HG02763 (cell line): ENCODE data around the gene TMEM11.

Experiments used
- ATAC-seq: cut with Tn5 transposase; IDR thresholded peaks from one replicate; pipeline ENCODE4 v1.9.1; 2021; ENCODE audit warnings: mild to moderate bottlenecking, moderate library complexity; ENCODE audit not compliant: unreplicated experiment

The TMEM11 gene

DNA sequence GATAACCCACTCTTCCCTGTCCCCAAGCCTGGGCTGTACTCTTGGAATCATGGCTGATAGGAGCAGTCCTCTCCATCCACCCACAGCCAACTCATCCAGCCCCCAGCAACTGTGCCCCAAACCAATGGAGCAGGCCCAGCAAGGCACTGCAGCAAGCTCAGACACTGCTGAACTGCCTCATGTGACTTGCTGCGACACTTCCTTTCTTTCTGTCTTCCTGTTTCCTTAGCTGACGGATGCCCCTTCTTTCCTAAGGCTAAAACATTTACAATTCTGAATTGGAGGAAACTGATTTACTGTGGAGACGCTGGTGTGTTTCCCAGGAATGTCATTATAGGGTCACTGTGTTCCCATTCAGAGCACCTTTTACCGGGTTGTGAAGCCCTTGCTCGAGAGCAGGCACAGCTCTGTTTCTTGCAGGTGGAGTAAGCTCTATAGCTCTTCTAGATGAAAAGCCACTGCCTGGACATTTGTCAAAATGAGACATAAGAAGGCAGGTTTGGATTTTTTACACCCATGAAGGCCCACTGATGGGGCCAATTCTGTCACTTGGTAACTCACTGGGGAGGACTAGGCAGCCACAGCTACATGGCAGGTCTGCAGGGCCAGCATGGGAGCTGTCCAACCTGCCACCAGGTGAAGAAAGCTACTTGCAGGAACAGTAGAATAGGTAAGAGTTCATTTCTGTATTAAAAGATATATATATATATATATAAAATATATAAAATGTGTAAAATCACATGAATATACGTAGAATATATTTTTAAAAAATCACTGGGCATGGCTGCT lies 27.4 kb downstream of the TMEM11 start:
- ATAC-seq: no peak

DNA sequence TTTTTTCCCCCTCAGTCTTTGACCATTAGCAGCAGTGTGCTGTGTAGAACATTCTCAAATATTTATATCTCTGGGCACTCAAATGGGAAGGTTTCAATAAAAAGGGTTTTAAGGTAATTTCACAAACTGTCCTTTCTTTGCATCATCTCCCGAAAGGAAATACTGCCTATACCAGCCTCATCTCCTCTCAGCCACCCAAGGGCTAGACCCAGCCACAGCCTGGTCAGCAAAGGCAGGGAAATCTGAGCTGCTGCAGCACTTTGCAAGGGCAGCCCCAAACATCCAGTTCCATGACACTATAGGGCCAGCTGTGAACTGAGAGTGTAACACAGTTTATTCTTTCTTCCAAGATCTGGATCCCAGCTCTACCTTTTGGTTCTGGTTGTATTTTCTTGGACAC lies 28.9 kb downstream of the TMEM11 start:
- ATAC-seq: no peak

DNA sequence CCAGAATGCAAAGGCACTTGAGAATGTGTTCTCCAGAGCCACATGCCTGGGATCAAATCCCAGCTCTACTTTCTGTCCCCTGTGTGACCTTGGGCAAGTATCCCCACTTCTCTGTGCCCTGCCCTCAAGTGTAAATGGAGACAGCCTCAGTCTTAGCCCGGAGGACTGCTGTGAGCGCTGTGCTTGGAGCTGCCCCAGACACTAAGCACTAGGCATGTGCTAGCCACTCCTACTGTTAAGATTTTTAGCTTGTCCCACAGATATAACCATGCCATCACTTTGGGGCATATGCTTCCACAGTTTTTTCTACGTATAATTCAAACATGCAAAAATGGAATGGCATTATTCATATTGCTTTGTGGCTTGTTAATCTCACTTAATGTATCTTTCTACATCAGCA lies 29.4 kb downstream of the TMEM11 start:
- ATAC-seq: no peak

DNA sequence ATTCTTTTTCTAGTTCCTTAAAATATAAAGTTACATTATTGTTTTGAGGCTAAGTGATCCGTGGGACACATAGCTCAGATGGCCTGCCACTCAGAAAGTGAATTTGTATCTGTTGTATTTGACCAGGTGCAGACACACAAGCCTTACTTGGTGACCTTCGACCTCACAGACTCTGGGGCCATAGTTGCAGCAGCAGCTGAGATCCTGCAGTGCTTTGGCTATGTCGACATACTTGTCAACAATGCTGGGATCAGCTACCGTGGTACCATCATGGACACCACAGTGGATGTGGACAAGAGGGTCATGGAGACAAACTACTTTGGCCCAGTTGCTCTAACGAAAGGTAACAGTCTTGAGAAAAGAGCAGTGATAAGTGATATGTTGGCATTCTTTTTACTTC lies 30.5 kb downstream of the TMEM11 start:
- ATAC-seq: no peak

DNA sequence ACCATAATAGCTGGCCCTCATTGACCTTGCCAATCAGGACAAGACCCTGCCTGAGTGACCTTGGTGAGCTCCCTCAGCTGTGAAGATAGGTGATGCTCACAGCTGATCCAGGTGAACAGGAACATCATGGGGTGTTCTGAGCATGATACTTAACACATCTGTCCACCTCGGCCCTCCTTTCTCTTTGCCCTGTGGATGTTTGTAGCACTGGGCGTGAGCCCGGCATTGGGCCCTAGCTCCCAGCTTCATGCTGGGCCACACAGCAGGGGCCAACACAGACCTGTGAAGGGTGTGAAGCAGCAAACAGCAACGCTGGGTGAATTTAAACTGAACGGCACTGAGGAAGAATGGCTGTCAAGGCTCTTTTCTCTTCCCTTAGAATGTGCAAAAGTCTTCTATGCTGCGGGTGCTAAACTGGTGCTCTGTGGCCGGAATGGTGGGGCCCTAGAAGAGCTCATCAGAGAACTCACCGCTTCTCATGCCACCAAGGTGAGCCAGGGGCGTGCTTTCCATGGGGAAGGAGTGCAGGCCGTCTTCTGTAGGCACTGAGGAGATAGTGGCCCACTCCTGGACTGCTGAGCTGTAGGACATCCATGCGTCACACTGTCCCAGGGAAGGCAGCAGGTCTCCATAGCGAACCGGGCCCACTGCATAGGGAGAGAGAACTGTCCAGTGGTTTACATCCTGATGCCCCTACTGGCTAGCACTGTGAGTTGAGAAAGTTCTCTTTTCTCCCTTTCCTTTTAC lies 35.9 kb downstream of the TMEM11 start:
- ATAC-seq: no peak

DNA sequence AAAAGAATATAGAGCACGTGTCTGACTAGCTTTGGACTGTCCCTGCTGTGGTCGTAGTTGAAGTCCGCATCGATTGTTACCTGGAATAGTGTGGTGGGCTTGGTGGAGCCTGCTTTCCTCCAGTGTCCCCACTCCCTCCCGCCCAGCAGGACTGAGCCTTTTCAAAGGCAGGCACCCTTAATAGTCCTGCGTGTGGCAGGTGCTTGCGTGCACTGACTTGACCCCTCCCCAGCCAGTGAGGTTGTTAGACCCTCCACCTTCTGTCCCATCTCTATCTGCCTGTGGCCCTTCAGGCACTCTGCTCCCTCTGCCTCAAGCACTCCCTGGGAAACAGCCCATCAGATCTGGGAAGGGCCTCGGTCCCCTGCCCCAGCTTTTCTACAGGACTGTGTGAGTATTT lies 36.6 kb downstream of the TMEM11 start:
- ATAC-seq: no peak

DNA sequence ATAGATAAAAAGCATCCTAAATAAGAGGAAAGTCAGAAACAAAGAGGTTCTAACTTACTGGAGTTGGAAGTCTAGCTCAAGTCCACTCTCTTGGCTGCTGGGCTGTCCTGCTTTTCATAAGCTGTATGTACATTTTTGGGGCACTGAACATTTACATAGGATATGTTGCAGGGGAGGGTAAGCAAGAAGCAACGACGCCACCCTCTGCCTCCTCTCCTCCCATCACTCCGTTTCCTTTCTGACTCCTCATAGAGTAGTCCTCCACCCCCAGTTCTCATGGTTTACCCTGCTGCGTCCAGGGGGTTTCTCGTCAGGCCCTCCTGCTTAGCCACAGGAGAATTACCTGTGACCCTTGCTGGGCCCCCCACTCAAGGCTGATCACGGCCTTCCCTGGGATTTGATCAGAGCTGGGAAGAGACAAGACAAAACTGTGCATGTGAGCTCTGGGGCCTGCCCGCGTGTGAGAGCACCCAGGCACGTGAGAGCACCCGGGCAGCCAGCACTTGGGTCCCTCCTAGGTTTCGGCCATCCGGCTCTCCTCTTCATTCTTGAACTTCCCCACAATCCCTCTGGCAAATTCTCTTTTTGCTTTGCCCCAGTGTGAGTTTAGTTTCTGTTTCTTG lies 37.1 kb downstream of the TMEM11 start:
- no peak for ATAC-seq

DNA sequence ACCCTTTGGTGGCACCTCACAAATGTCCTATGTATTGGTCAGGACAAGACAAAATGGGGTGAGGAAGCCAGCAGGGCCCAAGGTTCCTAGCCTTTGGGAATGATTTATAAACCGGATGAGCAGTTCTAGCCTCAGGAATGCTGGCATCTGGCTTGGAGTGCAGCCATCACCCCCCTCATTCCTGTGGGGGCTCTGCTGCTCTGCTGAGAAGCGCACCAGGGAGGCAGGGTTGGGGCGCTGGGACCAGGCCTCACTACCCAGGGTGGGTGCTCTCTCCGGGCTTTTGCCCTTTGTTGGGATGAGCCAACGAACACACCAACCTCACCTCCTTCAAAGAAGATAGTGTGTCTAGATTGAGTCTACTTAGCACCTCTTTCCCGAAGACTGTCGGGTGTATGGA lies 39.2 kb downstream of the TMEM11 start:
- ATAC-seq: no peak

DNA sequence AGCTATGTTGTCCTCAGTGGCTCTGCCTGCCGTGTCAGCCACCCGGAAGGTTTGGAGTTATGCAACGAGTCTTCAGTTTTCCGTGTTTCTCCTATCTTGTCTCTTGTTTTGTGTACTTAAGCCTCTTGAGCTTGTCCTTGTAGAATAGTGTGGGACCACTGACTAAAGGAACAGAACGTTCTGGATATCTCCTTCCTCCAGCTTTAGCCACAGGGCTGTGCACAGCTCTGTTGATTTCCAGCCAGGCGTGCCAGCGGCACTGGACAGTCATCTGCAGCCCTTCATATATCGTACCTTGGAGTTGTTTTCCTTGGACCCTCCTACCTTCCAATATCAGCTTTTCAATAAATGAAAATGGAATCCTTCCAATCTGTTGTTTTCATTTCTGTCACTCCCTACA lies 39.8 kb downstream of the TMEM11 start:
- ATAC-seq: no peak

DNA sequence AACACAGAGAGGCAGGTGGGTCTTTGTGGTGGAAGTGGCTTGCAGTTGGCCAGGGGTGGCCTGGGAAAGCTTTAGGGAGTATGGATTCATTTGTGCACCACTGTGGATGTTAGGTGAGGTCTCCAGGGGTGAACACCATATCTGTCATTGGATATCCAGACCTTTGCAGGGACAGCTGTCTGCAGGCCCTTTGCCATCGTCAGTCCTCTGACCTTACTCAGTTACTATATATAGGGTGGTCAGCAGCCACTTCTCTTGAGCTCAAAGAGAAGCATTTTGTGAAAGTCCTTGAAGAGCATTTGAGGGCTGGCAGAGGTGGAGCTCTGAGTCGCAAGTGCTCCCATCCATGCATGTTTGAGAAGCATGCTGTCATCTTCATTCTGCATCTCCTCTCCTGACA lies 40.4 kb downstream of the TMEM11 start:
- no peak for ATAC-seq

DNA sequence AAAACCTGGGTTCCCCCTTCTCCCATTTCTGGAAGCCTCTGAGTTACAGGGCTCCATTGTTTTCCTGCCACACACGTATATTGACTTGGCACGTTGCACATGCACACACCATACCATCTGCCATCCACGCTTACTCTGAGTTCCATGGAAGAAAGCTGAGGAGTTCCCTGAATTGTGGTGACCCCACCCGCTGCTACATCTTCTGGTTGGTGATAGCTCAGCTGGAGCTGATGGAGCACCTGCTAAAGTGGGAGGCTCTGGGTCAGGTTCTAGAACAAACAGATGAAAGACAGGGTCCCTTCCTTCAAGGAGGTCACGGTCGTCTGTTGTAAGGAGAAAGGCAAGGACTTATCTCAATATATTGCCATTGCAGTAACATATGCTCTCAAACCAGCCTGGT lies 41.1 kb downstream of the TMEM11 start:
- ATAC-seq: no peak

DNA sequence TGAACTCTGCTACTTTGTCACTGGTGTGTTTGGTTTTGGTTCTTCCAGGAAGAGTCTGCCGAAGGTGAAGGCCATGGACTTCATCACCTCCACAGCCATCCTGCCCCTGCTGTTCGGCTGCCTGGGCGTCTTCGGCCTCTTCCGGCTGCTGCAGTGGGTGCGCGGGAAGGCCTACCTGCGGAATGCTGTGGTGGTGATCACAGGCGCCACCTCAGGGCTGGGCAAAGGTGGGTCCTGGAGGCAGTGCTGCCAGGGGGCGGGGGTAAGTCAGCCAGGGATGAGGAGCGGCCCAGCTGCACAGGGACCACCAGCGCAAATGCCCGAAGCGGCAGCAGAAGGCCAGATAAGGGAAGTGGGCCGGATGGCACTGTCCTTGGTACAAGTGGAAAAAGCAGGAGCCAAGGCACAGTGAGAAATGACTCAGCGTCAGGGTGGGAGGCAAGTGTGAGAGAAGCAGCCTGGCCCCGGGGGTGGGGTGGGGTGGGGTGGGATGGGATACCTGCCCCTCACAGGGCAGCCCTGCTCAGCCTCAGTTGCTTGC lies 41.9 kb downstream of the TMEM11 start:
- ATAC-seq: no peak

DNA sequence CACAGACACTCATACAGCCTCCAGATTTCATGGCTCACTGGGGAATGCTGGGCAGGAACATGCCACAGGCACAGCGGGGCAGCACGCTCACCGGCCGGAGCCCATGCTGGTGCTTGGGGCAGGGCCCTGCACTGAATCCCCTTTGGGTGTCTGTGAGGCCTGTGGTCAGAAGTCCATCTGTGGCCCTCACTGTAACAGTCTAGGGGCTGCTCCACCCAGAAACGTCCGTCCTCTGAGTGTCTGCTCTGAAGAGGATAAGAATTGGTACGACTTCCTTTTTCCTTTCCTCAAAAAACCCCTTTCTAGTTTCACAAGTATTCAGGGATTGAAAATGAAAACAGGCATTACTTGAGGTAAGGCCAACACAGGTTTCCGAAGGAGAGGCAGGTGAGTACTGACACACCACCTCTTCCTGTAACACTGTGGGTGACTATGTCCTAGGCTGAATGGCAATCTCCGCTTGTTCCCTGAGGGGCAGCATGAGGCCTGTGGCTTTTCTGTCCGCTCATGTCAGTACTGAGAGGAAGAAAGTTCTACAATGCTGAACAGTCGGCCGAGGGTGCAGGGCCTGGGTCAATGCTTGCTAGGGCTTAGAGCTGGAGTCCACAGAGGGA lies 42.5 kb downstream of the TMEM11 start:
- ATAC-seq: peak; percentile 66

DNA sequence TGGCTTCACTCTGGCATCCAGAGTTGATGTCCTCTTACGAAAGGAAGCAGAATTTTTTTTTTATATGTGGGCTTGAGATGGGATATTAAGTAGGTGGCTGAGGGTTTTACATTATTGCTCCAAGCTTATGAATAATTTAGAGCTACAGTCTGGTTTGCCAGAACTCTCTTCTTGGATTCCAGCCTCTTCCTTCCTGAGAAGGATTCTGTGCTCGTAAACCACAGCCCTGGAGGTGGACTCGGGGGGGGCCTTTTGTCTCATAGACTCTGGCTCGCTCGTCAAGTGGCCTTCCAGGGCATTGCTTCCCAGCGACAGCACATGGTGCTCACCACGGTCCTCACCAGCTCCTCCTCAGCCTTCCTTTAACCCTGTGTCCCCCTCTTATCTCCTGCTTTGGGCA lies 43.2 kb downstream of the TMEM11 start:
- no peak for ATAC-seq

DNA sequence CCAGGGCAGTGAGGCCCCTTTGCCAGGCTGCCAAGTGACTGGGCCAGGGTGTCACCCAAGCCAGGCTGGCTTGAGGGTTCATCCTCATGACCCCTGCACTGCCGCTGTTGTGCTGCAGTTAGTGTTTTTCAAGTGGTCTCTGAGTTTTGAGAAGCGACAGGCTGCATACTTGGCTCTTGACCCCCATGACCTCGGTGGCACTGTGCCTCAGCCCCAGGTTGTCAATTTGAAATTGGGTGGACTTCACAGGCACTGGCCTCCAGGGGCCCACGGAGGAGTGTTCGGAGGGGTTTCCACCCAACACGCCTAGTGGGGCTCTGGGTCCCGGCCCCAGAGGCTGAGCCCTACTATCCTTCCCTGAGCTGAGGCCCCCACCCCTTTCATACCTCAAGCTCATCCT lies 44.5 kb downstream of the TMEM11 start:
- ATAC-seq: no peak

DNA sequence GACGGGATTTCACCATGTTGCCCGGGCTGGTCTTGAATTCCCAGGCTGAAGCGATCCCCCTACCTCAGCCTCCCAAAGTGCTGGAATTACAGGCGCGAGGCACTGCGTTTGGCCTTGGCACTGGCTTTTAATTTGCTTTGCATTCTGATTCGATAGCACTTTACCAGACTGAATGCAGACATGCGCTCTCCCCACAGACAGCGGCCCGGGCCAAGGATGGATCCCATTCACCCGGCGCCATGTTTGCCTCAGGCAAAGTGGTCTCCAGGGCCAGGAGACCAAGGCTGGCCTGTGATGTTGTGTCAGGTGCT lies 45.5 kb downstream of the TMEM11 start:
- no peak for ATAC-seq

DNA sequence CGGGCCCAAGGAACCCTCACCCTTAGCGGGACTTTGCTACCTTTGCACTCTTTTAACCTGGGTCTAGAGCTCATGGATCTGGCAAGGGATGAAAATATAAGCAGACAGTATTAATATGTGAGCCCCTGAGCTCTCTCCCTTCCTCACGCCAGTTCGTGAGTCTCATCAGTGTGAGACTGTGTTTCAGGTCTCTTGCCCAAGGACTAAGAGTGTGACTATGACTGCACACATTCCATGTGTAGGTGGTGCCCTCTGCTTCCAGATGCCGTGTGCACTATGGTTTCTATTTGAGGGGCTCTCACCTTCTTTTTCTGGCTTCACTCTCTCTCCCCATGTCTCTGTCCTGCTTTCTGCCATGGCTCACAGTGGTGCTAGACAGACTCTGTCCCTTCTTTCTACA lies 46.7 kb downstream of the TMEM11 start:
- ATAC-seq: no peak

DNA sequence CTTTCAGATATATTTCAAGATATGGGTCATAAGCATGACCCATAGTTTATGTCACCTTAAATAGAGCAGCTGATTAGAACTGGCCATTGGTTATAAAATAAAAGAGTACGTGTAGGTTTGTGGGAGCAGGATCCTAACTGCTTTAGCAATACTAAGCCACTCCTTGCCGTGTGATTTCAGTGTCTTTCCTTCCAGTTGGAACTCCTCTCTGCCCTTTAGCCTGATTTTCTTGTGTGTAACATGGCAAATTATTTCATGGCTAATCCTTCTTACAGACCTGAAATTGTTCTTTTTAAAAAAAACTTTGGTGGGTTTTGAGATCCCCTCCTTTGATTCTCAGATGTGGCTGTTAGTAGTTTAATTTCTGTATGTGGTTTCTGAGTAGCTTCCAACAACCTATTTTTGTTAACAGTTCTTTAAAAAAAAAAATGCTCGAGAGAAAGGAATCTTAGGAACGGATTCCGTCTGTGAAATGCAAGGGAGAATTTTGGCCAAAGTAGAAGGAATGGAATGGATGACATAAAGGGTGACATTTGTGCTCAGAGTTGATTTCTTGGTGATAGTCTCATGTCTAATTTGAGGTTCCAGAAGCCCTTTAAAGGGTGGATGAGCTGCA lies 47.3 kb downstream of the TMEM11 start:
- ATAC-seq: no peak

DNA sequence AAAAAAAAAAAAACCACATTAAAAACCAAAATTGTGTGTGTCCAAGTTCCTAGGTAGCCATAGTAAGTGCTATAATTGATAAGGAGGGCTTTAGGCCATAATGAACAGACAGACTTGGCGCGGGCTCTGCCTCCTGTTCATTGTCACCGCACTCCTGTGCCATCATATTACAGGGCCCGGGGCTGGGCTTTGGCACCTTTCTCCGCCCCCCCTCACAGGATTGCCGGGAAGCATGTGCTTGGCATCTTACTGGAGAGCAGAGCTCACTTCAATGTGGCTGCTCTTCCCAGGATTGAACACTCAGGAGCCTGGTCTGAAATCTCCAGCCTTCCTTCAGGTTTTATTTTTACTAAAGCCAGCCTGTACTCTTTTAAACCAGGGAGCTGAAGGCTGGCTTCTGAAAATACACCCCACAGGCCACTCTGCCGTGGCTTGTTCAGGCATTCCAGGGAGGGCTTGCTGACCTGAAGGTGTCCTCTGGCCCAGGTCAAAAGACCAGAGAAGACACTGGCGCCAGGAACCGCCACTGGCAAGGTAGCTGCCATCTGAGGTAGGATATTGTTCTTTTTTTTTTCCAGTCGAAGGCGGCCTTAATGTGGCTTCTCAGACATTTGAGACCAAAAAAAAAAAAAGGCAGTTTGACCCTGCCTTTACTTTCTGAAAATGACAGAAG lies 47.9 kb downstream of the TMEM11 start:
- ATAC-seq: no peak

DNA sequence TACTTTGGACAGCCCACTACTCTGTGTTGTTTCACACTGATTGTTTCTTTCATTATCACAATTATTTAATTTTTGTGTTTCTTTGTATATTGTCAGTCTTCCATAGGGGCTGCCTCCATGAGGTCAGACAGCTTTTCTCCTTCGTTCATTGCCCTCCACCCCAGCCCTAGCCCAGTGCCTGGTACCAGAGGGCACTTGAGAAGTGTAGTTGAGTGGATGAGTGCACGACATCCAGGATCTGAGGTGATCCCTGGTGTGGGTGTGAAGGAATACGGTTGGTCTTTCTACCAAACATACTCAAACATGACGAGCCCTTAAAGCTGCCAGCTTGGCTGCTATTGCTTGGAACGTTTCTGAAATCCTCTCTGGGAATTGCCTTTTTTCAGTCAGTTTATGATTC lies 49.3 kb downstream of the TMEM11 start:
- ATAC-seq: no peak

DNA sequence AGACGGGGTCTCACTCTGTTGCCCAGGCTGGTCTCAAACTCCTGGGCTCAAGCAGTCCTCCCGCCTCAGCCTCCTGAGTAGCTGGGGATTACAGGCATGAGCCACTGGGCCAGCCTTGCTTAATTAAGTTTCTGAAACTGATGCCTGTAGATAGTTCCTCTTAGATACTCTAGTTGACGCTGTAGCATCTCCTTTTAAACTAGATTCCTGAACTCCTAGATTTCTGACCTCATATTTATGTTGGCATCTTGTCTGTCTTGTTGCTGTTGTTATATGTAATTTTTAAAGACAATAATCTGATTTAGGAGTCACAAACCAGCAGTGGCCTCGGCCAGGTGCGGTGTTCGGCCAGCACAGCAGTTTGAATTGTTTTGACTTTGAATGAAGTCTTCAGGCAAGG lies 49.7 kb downstream of the TMEM11 start:
- no peak for ATAC-seq
